SK-N-SH (cell line): ENCODE measurements around the gene TASP1. TPM values are rescaled to one million over a fixed set of nuclear protein-coding genes. Genes with fewer than 3 reads are reported as not detected.

Source experiments
- CTCF ChIA-PET: fragments of 300-600, 350-600 bp; formaldehyde crosslinking; extraction: SDS; loops from one replicate; lab custom pipeline; 2021; lab: Yijun Ruan, JAX
- POLR2A ChIA-PET: fragments of 350-600 bp; sonication (Branson Sonifier 250); formaldehyde crosslinking; extraction: SDS; loops from one replicate; lab custom pipeline; 2020; ENCODE audit warnings: antibody characterized with exemption, inconsistent platforms; lab: Yijun Ruan, JAX
- DNase-seq: peaks from one replicate; pipeline ENCODE4 v3.0.0; 2012
- H2AFZ ChIP-seq: fragments of 200-600 bp; sonication (generic); 2 replicates; pipeline ENCODE4 v1.8.1; 2016; ENCODE audit warnings: antibody characterized with exemption, mild to moderate bottlenecking, low read depth
- H3F3A ChIP-seq: fragments of 200-600 bp; sonication (generic); replicated peaks from 2 replicates; pipeline ENCODE3; 2016; ENCODE audit warnings: antibody characterized with exemption, mild to moderate bottlenecking; ENCODE audit not compliant: insufficient read depth
- H3K27ac ChIP-seq, 2 experiments: fragments of 200-500 bp in 1 of 2; fragments of 200-600 bp in 1 of 2; sonication (Bioruptor generic) in 1 of 2; sonication (generic), shearing (Covaris generic) in 1 of 2; 2 replicates each; pipeline versions ENCODE4 v1.5.1 to v1.6.1; 2014 to 2016; ENCODE audit warnings: low read depth in 2 of 2, inconsistent platforms in 1 of 2, low read length in 1 of 2, mild to moderate bottlenecking in 1 of 2, mixed read lengths in 1 of 2
- H3K27me3 ChIP-seq: fragments of 200-600 bp; sonication (generic), shearing (Covaris generic); 2 replicates; pipeline ENCODE4 v1.6.1; 2016; ENCODE audit warnings: mixed run types; ENCODE audit not compliant: insufficient read depth
- H3K36me3 ChIP-seq, 2 experiments: fragments of 200-500 bp in 1 of 2; fragments of 200-600 bp in 1 of 2; sonication (Bioruptor generic) in 1 of 2; sonication (generic) in 1 of 2; replicated peaks in 1 of 2; 2 replicates each; pipeline versions ENCODE3 to v1.5.1; 2014 to 2016; ENCODE audit warnings: low read length in 1 of 2, mild to moderate bottlenecking in 1 of 2; ENCODE audit not compliant: insufficient read depth in 2 of 2, control insufficient read depth in 1 of 2
- H3K4me1 ChIP-seq, 2 experiments: fragments of 200-500 bp in 1 of 2; fragments of 200-600 bp in 1 of 2; sonication (Bioruptor generic) in 1 of 2; sonication (generic), shearing (Covaris generic) in 1 of 2; 2 replicates each; pipeline versions ENCODE4 v1.5.1 to v1.6.1; 2014 to 2016; ENCODE audit warnings: low read depth in 1 of 2, low read length in 1 of 2, mixed run types in 1 of 2; ENCODE audit not compliant: insufficient read depth in 2 of 2, control insufficient read depth in 1 of 2
- H3K4me2 ChIP-seq: fragments of 200-600 bp; sonication (generic), shearing (Covaris generic); 2 replicates; pipeline ENCODE4 v1.6.1; 2017; ENCODE audit warnings: mixed run types
- H3K4me3 ChIP-seq, 2 experiments: fragments of 200-500 bp in 1 of 2; fragments of 200-600 bp in 1 of 2; sonication (Bioruptor generic) in 1 of 2; sonication (generic), shearing (Covaris generic) in 1 of 2; 2 replicates each; pipeline versions ENCODE4 v1.5.1 to v1.8.1; 2014 to 2016; ENCODE audit warnings: low read depth in 2 of 2, inconsistent platforms in 1 of 2, low read length in 1 of 2, mild to moderate bottlenecking in 1 of 2, mixed read lengths in 1 of 2, moderate library complexity in 1 of 2
- H3K79me2 ChIP-seq: fragments of 200-600 bp; sonication (generic); 2 replicates; pipeline ENCODE4 v1.8.1; 2017; ENCODE audit warnings: mild to moderate bottlenecking; ENCODE audit not compliant: insufficient read depth
- H3K9ac ChIP-seq: fragments of 200-600 bp; sonication (generic); 2 replicates; pipeline ENCODE4 v1.6.1; 2017; ENCODE audit warnings: mixed run types
- H3K9me2 ChIP-seq: fragments of 200-600 bp; sonication (generic); 2 replicates; pipeline ENCODE4 v1.6.1; 2017; ENCODE audit warnings: mixed run types
- H3K9me3 ChIP-seq: fragments of 200-600 bp; sonication (generic); 2 replicates; pipeline ENCODE4 v1.6.1; 2017; ENCODE audit warnings: mixed run types, mild to moderate bottlenecking, moderate library complexity
- H4K20me1 ChIP-seq: fragments of 200-600 bp; sonication (generic); 2 replicates; pipeline ENCODE4 v1.6.1; 2017; ENCODE audit warnings: mild to moderate bottlenecking, mixed run types; ENCODE audit not compliant: insufficient read depth
- CHD2 ChIP-seq: fragments of 150-350 bp; IDR thresholded peaks from 2 replicates; pipeline ENCODE4 v1.6.1; 2018; ENCODE audit warnings: low read length; ENCODE audit not compliant: partially characterized antibody
- CTCF ChIP-seq: fragments of 200-600 bp; sonication (generic); IDR thresholded peaks from 2 replicates; pipeline ENCODE4 v1.6.1; 2017; ENCODE audit warnings: antibody characterized with exemption, mild to moderate bottlenecking, moderate library complexity
- ELF1 ChIP-seq: IDR thresholded peaks from 2 replicates; pipeline ENCODE4 v1.4.0; 2012
- EZH2phosphoT487 ChIP-seq: fragments of 200-600 bp; sonication (generic); IDR thresholded peaks from 2 replicates; pipeline ENCODE4 v1.6.1; 2017; ENCODE audit warnings: low read depth, mixed run types, mild to moderate bottlenecking, antibody characterized with exemption, moderate library complexity, borderline replicate concordance
- GABPA ChIP-seq: IDR thresholded peaks from 2 replicates; pipeline ENCODE4 v1.4.0; 2012; ENCODE audit warnings: low read depth, mild to moderate bottlenecking
- GATA2 ChIP-seq: sonication (generic); formaldehyde crosslinking; IDR thresholded peaks from 2 replicates; pipeline ENCODE4 v1.5.0; 2020; ENCODE audit warnings: mild to moderate bottlenecking, missing genetic modification reagents
- JUND ChIP-seq: IDR thresholded peaks from 2 replicates; pipeline ENCODE4 v1.4.0; 2012
- MXI1 ChIP-seq: IDR thresholded peaks from 2 replicates; pipeline ENCODE4 v1.6.1; 2012; ENCODE audit warnings: mild to moderate bottlenecking, low read depth, low read length, improper control_type of control experiment
- NFIC ChIP-seq: IDR thresholded peaks from 2 replicates; pipeline ENCODE4 v1.4.0; 2012; ENCODE audit warnings: borderline replicate concordance
- NRF1 ChIP-seq: IDR thresholded peaks from 2 replicates; pipeline ENCODE4 v1.6.1; 2012; ENCODE audit warnings: low read depth, mild to moderate bottlenecking, low read length
- POLR2AphosphoS5 ChIP-seq: IDR thresholded peaks from 2 replicates; pipeline ENCODE4 v1.6.1; 2012; ENCODE audit warnings: low read depth, low read length
- RCOR1 ChIP-seq: fragments of 150-350 bp; IDR thresholded peaks from 2 replicates; pipeline ENCODE4 v1.6.1; 2017; ENCODE audit warnings: antibody characterized with exemption, low read length
- USF1 ChIP-seq: IDR thresholded peaks from 2 replicates; pipeline ENCODE4 v1.4.0; 2012; ENCODE audit warnings: low read depth, borderline replicate concordance
- ZBTB33 ChIP-seq: IDR thresholded peaks from 2 replicates; pipeline ENCODE4 v1.4.0; 2012; ENCODE audit warnings: low read depth, borderline replicate concordance
- polyA plus RNA-seq, 3 experiments: library from polyadenylated mRNA; depleted of rRNA; stranded (reverse); fragments of >200 nt; gene quantifications; 2 replicates each; pipeline ENCODE4 v1.2.3, GENCODE V29; 2012

TASP1 gene
- polyA plus RNA-seq, 1 of the 3 experiments (the other 2 are of a cell fraction): 5.9 TPM

- no peak for TF ChIP-seq GATA2
- TF ChIP-seq MXI1: no peak
- TF ChIP-seq ELF1: no peak
- TF ChIP-seq CHD2: no peak
These were observed 219.3 kb downstream of the TASP1 start (continued) for GRCh38 chr20:13419477-13419876.

GRCh38 chr20:13418263-13419229 is 220.2 kb downstream of the TASP1 start:
- Histone ChIP-seq H2AFZ (no peak overlapping the region), H3K36me3 (peaks cover 0 to 12% of the 10 kb centered on the region in 2 experiments), H3K4me3 (no peak overlapping the region), H3K9me3 (no peaks in the 10 kb centered on the region), H3F3A (no peaks in the 10 kb centered on the region), H3K9ac (no peak overlapping the region), H3K4me2 (no peak overlapping the region), H3K4me1 (no peaks in the 10 kb centered on the region), H3K79me2 (no peaks in the 10 kb centered on the region), H3K9me2 (no peaks in the 10 kb centered on the region), H4K20me1 (no peaks in the 10 kb centered on the region), H3K27me3 (no peaks in the 10 kb centered on the region), H3K27ac (no peak overlapping the region)
- DNase-seq: no peak
- TF ChIP-seq NFIC (no peak), ELF1 (no peak), POLR2AphosphoS5 (no peak), RCOR1 (no peak), EZH2phosphoT487 (no peak), USF1 (no peak), ZBTB33 (no peak), CTCF (no peak), JUND (no peak), GABPA (no peak), NRF1 (no peak)
- ChIA-PET POLR2A (no interaction called here), CTCF (interaction anchor here (1.2 kb wide), 1 partner anchor 9 kb away, joined by 4 read pairs; no protein-coding TSS in a partner anchor)
